HK-2 (cell line): Measurements from ENCODE around the gene IRS4.

Source experiments
- DNase-seq: peaks from one replicate; pipeline ENCODE4 v3.0.0-alpha.2; 2018; ENCODE audit not compliant: unreplicated experiment

Gene IRS4

DNA sequence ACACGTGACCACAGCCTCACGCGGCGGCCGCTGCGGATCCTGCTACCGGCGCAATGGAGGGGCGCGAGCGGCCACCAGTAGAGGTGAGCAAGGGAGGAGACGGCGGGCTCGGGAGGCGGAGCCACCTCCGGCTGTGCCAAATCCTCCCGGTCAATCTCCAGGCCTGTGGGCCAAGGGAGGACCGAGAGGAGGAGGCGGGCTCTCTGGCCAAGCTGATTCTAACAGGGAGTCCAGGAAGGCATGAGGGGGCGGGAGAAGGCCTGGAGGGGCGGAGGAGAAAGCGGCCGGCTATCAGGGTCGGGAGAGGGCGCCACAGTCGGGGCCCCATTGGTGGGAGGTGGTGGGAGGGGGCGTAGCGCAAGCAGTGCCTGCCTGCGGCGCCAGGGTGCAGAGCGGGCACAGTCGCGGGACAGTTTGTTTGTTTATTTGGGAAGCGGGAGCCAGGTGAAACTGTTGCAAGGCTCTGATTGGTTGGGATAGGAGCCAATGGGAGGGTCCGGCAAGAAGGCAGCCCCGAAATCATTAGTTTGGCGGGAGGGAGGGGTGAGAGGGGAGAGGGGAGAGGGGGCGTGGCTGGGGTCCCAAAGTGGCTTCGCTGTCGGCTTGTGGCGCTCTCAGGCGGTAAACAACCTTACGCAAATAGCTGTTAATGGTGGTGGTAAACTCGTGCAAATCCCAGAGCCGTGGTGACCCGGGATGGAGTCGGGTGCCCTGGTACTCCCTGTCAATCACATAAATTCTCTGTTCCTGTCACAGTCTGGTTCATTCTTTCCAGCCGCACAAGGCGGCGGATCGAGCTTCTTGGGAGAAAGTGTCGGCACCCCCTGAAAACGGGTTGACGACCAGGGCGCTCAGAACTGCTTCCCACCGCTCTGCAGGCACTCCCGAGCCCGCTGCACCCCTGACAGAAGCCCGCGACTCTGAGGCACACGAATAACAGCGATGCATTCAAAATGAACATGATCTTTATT lies at the start of gene IRS4:
Gene IRS4 (minus strand): TSS at position 55 of the 971 bp plus-strand sequence.
- DNase-seq = peak; percentile 42

DNA sequence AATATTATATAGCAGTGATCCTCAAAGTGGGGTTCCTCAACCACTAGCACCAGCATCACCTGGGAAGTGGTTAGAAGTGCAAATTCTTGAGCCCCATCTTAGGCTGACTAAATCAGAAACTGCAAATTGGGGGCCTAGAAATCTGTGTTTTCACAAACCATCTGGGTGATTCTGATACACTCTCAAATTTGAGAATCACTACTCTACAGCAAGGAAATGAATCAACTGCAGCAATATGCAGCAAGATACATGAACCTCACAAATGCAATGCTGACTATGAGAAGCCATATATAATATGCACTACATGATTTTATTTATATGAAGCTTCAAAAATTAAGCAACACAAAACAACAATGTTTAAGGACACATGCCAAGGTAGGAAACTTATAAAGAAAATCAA lies 36.2 kb upstream of the IRS4 start:
- no peak for DNase-seq

DNA sequence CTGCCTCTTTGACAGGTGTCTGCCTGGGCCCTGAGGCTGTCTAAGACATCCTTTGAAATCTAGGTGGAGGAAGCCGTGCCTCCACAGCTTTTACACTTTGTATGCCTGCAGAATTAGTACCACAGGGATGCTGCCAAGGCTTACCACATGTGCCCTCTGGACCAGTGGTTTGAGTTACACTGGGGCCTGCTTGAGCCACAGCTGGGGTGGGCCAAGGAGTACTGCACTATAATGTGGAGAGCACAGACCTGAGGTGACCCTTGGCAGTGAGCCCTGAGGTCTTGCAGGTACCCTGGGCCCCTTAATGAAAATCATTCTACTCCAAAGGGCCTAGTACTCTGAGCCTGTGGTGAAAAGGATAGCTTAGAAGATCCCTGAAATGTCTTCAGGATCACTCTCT lies 27.2 kb upstream of the IRS4 start:
- DNase-seq = no peak

DNA sequence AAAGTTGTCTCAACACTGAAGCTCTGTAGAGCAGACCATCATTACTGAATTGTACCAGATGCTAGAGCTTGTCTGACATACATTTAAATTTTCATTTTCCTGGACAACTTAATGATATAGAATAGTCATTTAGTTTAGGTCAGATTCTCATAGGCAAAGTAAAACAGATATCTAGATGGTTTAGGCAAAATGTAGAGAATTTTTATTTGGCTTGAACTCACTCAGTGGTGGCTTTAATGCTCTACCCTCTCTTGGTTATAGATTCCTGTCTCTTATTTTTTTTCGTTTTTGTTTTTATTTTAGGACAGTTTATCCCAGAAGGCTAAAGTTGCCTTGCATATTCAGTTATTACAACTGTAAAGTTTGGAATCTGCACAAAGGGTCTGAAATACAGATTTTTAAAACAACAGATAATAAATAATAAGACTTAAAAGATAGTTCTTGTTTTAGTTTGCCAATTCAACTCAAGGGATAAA lies 4.0 kb upstream of the IRS4 start:
- DNase-seq = no peak

DNA sequence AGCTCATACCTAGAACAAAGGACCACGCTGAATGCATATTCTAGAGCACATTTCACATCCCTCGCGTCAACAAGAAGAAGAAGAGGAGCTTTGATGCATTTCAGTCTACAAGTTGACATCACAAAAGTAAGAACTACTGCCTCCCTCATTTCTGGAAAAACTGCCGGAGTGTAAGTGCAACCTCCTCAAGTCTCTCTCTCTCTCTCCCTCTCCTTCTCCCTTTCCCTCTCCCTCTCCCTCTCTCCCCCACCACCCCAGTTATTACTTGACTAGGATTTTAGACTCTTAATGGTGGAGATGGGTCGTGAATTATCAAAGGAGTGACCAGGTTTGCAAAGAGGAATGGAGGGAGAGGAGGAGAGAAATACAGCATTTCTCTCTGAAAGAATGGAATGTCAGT lies 1.4 kb upstream of the IRS4 start:
- DNase-seq = no peak

DNA sequence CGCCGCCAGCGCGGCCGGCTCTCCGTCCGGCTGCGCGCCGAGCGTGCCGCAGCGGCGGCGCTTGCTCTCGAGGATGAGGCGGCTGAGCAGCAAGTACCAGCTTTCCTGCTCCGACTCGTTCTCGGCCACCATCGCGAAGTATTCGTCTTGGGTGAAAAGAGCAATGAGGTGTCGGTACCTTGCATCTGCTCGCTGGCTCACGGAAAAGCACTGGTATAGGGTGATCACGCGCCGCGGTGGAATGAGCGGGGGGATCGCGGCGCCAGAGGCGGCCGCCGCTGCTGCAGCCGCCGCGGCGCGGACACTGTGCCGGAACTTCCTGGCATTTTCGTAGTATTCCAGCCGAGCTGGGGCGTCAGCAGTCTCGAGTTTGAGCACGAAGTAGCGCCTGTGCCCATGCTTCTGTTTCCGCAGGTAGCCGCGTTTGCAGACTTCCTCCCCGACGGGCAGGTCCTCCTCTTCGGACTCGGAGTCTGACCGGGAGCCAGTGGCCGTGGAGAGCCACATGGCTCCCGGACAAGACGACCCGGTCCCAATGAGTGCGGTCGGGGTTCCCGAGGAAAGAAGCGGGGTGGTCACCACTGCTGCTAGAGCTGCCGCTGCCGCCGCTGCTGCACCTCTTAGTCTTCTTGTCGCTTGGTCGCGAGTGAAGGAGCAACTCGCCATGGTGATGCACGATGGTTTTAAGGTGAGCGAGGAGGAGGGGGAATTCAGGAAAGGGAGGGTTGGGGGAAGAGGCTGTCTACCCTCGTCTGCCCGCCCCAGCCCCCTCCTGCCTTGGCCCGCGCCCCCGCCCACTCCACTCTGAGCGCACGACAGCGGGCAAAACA lies 469 bp downstream of the IRS4 start:
- no peak for DNase-seq

DNA sequence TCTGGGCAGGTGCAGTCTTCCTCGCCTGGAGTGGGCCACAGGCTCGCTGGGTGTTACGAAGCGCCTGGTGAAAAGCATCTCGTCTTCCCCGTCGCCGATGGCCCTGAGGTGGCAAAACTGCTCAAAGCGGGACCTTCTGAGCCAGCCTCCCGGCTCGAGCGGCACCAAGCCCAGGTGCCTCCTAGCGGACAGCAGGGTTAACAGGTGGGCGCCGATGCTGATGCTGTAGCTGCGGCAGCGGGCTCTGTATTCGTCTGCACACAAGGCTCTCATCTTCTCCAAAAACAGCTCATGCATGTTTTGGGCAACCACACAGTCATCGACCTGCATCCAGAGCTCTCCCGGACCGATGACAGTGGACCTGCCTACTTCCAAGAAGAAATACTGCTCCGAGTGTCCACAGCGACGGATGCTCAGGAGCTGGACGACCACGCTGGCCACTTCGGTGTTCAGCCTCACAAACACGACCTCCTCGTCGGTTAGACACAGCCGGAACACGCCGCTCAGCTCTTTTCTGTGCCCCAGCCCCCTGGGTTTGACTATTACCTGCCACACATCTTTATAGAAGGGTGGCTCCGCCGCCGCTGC lies 1.2 kb downstream of the IRS4 start:
- DNase-seq = no peak

DNA sequence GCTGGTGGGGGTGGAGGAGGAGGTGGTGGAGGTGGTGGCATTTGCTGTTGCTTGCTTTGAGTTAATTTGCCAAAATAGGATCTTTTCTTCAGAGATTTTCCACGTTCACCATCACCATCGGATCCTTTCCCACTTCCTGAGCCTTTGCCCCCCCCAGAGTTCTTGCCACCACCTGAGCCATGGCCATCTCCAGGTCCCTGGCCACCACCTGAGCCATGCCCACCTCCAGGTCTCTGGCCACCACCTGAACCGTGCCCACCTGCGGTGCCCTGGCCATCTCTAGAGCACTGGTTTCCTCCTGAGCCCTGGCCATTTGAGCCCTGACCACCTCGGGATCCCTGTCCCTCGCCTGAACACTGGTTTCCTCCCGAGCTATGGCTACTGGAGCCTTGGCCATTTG lies 1.9 kb downstream of the IRS4 start:
- no peak for DNase-seq

DNA sequence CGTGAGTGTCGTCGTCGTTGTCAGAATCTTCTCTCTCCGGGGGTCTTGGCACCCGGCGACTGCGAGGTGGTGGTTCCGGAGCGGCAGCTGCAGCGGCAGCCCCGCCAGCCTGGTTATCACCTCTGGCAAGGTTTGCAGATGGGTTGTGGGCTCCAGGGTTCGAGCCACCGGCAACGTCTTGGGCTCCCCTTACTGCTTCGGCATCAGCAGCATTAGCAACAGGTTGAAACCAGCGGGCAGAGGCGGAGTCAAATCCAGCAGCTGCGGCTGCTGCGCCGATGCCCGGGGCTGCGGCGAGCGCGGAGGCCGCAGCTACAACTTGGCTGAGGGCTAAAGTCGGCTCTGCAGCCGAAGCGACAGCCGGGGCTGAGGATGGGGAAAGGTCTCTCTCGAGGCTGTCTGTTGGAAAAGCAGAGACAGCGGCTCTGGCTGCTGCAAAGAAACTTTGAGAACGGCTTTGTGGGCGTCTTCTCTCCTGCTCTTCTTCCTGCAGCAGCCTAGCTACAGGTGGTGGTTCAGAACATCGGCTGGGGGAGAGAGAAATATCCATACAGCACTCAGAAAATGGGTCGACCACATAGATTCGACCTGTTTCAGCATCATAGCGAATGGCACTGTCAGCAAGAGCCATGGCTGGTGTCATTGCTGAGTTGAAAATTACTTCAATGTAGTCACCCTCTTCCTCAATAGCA lies 3.6 kb downstream of the IRS4 start:
- no peak for DNase-seq

DNA sequence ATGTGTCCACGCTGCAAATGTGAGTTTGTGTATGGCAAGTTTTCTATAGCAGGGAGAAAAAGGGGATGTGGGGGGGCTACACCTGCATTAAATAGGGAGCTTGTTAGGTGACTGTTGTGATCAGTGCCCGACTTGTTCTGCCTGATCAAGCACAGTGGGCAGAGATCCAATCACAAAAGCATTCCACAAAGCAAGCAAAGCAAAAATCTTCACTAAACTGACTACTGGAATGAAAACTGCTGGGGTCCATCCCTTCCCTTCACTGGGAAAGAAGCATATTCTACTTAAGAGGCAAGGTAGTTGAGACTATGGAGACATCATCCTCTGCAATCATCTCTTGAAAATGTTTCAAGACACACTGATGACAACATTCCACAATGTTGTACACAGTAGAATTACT lies 5.2 kb downstream of the IRS4 start:
- no peak for DNase-seq

DNA sequence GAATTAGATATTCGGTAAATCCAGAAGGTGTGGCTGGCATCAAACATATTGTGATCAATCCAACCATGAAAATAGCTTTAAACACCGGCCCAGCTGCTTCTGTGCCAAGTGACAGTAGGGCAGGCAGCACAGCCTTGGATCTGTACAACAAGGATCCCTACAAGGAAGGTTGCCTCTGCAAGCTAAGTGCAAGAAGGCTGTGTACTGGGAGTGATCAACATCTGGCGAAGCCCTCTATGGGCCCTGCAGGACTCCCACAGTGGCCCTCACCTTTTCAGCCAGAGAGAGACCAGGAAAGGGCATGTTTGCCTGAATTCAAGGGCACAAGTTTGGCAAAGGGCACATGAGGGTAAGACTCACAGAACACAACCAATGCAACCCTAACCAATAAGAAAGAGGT lies 9.6 kb downstream of the IRS4 start:
- DNase-seq = no peak

DNA sequence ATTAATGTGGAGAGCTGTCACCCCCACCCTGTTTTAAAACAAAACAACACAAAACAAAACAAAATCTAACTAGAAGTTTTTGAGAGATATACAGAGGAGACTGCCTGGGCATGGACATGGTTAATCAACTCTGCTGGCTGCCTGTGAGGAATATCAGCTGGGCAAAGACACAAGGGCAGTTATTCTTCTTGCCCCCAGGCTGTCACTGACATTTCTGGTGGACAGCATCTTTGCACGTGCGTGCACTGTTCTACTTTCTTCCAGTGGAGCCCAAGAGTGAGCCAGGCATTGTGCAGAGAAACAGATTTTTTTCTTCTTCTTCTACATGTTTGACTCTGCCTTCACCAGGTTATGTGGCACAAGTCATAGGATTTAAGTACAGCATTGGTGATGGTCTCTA lies 13.8 kb downstream of the IRS4 start:
- no peak for DNase-seq

DNA sequence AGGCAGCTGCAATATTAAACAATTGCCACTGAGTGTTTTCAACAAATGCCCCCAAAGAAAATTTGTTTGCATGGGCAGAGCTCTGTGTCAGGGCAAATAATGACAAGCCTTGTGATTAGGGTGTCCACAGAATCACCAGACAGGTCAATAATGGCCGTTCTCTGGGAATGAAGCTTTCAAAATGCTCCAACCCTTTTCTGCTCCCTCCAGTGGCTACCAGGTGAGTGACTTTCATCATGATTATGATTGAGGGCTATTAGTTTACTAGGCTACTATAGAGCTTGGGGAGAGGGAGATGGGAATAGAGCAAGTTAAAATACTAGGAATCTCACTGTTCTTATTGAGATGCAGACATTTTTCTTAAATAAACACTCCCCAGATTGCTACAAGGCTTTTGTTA lies 23.5 kb downstream of the IRS4 start:
- no peak for DNase-seq

DNA sequence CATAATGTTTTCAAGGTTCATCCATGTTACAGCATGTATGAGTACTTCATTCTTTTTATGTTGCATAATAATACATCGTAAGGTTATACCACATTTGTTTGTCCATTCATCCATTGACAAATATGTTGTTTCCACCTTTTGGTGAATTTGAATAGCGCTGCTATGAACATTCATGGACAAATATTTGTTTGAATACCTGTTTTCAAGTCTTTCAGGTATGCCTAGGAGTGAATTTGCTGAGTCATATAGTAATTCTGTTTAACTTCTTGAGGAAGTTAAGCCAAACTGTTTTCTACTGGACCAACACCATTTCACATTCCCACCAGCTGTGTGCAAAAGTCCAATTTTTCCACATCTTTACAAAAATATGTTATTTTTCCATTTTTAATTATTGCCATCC lies 31.5 kb downstream of the IRS4 start:
- no peak for DNase-seq

DNA sequence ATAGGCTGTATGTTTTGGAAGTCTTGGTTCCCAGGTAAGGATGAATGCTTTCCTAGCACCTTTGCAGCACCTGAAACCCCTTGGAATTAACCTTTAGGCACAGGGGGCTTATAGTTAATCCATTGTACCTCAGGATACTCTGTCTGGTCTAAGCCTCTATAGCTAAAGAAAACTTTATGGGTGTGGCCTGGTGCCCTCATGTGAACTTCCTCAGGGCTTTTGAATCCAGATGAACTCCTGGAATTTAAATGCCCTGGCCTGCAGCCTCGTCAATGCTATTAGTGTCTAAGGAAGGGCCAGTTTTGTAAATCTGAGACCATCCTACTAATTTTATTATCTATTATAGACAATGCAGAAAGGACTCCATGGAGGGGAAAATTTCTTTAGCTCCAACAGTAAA lies 33.8 kb downstream of the IRS4 start:
- no peak for DNase-seq

DNA sequence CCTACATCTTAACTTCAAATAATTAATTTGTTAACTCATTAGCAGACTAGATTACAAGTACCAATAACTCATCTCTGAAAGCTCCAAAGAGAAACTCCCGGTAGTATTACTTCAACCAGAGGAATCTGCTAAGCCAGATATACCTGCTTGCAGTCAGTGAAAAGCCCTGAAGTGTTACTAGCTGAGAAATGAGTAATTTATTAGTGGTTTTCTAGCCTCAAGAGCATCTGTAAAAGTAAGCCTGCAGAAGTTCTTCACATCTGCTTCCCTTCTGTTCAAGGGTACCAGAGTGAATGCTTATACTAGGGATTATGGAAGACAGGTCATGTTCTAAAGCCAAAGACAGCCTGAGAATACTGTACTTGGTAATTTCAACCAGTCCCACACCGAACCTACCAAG lies 34.7 kb downstream of the IRS4 start:
- DNase-seq = no peak

DNA sequence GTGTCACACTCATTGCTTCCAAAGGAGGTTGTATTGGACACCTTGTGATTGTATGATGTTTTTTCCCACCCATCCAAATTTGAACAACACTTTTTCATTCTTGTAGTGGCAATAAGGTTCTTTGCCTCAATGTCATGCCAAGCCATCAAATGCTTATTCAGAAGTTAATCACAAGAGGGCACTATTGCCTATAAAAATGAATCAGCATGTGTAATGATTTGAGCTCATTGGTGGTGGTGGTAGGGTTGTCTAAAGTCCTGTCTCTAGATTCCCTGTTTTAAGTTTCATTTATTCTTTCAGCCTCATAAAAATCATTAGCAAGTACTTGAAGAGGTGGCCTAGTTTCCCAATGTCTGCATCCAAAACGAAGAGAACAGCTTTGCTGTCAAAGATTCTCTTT lies 37.0 kb downstream of the IRS4 start:
- no peak for DNase-seq

DNA sequence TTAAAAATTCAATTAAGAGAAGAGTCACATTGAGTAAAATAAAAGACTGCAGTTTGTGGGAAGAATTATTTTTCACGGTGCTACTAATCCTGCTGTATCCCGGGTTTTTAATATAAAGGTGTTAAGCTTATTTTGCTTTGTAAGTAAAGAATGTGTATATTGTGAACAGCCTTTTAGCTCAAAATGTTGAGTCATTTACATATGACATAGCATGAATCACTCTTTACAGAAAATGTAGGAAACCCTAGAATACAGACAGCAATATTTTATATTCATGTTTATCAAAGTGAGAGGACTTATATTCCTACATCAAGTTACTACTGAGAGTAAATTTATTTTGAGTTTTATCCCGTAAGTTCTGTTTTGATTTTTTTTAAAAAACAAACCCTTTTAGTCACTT lies 39.7 kb downstream of the IRS4 start:
- DNase-seq = no peak
